OCI-LY7 (cell line): Measurements from ENCODE around the gene TNS1. TPM values are rescaled to one million over a fixed set of nuclear protein-coding genes. Genes with fewer than 3 reads are reported as not detected.

Source experiments
- BruUV-seq: library from RNA; stranded (reverse); fragments of 400-500 nt; replicated peaks from 2 replicates; lab custom pipeline; 2021; lab: Mats Ljungman, UMichigan
- CTCF ChIA-PET: fragments of 300-600 bp; sonication (Branson Sonifier 250); formaldehyde crosslinking; loops from one replicate; lab custom pipeline; 2022; ENCODE audit warnings: antibody characterized with exemption; ENCODE audit not compliant: unreplicated experiment; lab: Charles Lee
- POLR2A ChIA-PET: fragments of 300-600 bp; sonication (Branson Sonifier 250); formaldehyde crosslinking; loops from one replicate; lab custom pipeline; 2022; ENCODE audit warnings: antibody characterized with exemption; lab: Charles Lee
- DNase-seq: peaks from one replicate; pipeline ENCODE4 v3.0.0-alpha.2; 2015; ENCODE audit warnings: low spot score
- H2AFZ ChIP-seq: fragments of 200-600 bp; sonication (generic), shearing (Covaris generic); 2 replicates; pipeline ENCODE4 v1.6.1; 2014; ENCODE audit warnings: mild to moderate bottlenecking, antibody characterized with exemption, low read length, moderate library complexity
- H3K27ac ChIP-seq: fragments of 200-600 bp; sonication (generic); 2 replicates; pipeline ENCODE4 v1.5.1; 2014; ENCODE audit warnings: mixed run types, low read depth, mild to moderate bottlenecking, moderate library complexity, low read length, inconsistent platforms; ENCODE audit not compliant: poor library complexity, severe bottlenecking
- H3K36me3 ChIP-seq: fragments of 200-600 bp; sonication (generic); 2 replicates; pipeline ENCODE4 v1.6.1; 2014; ENCODE audit warnings: mild to moderate bottlenecking, antibody characterized with exemption, low read length, moderate library complexity, mixed read lengths; ENCODE audit not compliant: insufficient read depth
- H3K4me1 ChIP-seq: fragments of 200-600 bp; sonication (generic); 2 replicates; pipeline ENCODE4 v1.5.1; 2014; ENCODE audit warnings: mild to moderate bottlenecking, low read length; ENCODE audit not compliant: insufficient read depth, poor library complexity, severe bottlenecking
- H3K4me2 ChIP-seq: fragments of 200-600 bp; sonication (generic); 2 replicates; pipeline ENCODE4 v1.6.1; 2014; ENCODE audit warnings: mild to moderate bottlenecking, low read length
- H3K4me3 ChIP-seq: fragments of 200-600 bp; sonication (generic); 2 replicates; pipeline ENCODE4 v1.5.1; 2014; ENCODE audit warnings: mild to moderate bottlenecking, low read depth, low read length; ENCODE audit not compliant: poor library complexity, severe bottlenecking
- H3K79me2 ChIP-seq: fragments of 200-600 bp; sonication (generic); 2 replicates; pipeline ENCODE4 v1.6.1; 2016; ENCODE audit warnings: low read depth, mild to moderate bottlenecking, low read length, moderate library complexity, mixed read lengths; ENCODE audit not compliant: insufficient read depth
- H3K9me2 ChIP-seq: fragments of 200-600 bp; sonication (generic); 2 replicates; pipeline ENCODE4 v1.6.1; 2016; ENCODE audit warnings: mild to moderate bottlenecking, low read length, mixed read lengths; ENCODE audit not compliant: insufficient read depth
- H3K9me3 ChIP-seq: fragments of 200-600 bp; sonication (generic); 2 replicates; pipeline ENCODE4 v1.6.1; 2014; ENCODE audit warnings: mild to moderate bottlenecking, mixed run types, low read length, mixed read lengths
- H4K20me1 ChIP-seq: fragments of 200-600 bp; sonication (generic); 2 replicates; pipeline ENCODE4 v1.6.1; 2014; ENCODE audit warnings: mild to moderate bottlenecking, antibody characterized with exemption, low read length, moderate library complexity, mixed read lengths; ENCODE audit not compliant: insufficient read depth
- EZH2phosphoT487 ChIP-seq: fragments of 200-600 bp; sonication (generic); IDR thresholded peaks from 2 replicates; pipeline ENCODE4 v1.6.1; 2018; ENCODE audit warnings: low read depth, borderline replicate concordance, mild to moderate bottlenecking, mixed run types, antibody characterized with exemption, low read length, moderate library complexity, mixed read lengths
- intact Hi-C: fragments of 100-400 bp; cut with micrococcal nuclease; formaldehyde crosslinking; loops from one replicate; pipeline ENCODE4 v1.10.0; 2022; ENCODE audit not compliant: unreplicated experiment
- total RNA-seq, 2 experiments: library from RNA; depleted of rRNA in 1 of 2; stranded (reverse); fragments of >200 nt in 1 of 2; shearing (Covaris generic) in 1 of 2; gene quantifications; 2 replicates each; pipeline ENCODE4 v1.2.3, GENCODE V29; 2014 to 2022
- TF ChIP-seq, protein P1 (sequence below): fragments of 200-600 bp; sonication (generic); conservative IDR thresholded peaks from 2 replicates; pipeline ENCODE4 v1.5.1; 2014; ENCODE audit warnings: mild to moderate bottlenecking, antibody characterized with exemption, low read length, moderate library complexity, mixed read lengths

Gene TNS1
- total RNA-seq, 2 experiments from 2014 or later = not detected

GRCh38 chr2:217936952-217937351 is 65.8 kb downstream of the TNS1 start:
- ChIA-PET CTCF (no interaction called here), POLR2A (no interaction called here)
- H4K20me1 ChIP-seq = no peaks in the 10 kb centered on the region
- no peaks in the 10 kb centered on the region for H3K36me3 ChIP-seq
- BruUV-seq = no TSS peak
- H3K9me3 ChIP-seq = no peaks in the 10 kb centered on the region
- no peaks in the 10 kb centered on the region for H3K4me1 ChIP-seq
- no peaks in the 10 kb centered on the region for H3K79me2 ChIP-seq
- intact Hi-C loops = no loop called here
- no peak overlapping the region for H3K4me2 ChIP-seq
- TF ChIP-seq, protein P1, sequence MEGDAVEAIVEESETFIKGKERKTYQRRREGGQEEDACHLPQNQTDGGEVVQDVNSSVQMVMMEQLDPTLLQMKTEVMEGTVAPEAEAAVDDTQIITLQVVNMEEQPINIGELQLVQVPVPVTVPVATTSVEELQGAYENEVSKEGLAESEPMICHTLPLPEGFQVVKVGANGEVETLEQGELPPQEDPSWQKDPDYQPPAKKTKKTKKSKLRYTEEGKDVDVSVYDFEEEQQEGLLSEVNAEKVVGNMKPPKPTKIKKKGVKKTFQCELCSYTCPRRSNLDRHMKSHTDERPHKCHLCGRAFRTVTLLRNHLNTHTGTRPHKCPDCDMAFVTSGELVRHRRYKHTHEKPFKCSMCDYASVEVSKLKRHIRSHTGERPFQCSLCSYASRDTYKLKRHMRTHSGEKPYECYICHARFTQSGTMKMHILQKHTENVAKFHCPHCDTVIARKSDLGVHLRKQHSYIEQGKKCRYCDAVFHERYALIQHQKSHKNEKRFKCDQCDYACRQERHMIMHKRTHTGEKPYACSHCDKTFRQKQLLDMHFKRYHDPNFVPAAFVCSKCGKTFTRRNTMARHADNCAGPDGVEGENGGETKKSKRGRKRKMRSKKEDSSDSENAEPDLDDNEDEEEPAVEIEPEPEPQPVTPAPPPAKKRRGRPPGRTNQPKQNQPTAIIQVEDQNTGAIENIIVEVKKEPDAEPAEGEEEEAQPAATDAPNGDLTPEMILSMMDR = no peak
- no peak for TF ChIP-seq EZH2phosphoT487
- no peak for DNase-seq
- no peaks in the 10 kb centered on the region for H3K9me2 ChIP-seq
- no peak overlapping the region for H2AFZ ChIP-seq
- H3K4me3 ChIP-seq = no peak overlapping the region
- H3K27ac ChIP-seq = no peak overlapping the region

DNA sequence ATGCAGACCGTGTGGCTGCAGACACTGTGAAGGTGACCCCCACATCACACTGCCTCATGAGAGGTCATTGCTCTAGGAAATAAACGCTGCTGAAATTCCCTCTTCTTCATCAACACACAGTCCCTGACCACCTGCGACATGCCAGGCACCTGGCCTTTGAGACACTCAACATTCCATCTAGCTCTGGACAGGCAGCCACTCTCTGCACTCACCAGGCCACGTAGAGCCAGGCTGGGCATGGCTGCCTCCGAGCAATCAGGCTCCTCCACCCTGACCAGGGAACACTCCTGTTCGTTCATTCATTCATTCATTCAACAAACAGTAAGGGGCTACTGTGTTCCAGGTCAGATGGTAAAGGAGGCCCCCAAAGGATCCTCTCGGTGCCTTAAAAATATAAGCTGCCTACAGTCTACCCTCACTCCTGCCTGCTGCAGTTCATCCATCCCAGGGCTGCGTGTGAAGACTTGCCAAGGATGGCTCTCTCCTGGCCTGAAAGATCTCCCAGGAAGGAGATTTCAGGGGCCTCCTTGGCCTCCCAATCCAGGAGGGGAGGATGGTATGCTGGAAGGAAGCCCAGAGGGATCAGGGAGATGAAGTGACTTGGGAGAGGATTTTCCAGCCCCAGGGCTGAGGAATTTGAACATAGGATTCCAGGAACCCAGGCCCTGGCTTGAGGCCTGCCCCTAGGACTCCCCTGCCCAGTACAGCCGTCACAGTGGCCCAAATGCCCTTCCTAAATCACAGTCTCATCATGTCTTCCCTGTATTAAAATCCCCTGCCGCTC is 66.7 kb downstream of the TNS1 start:
- Histone ChIP-seq H2AFZ (no peak overlapping the region), H4K20me1 (no peaks in the 10 kb centered on the region), H3K9me3 (no peaks in the 10 kb centered on the region), H3K36me3 (no peaks in the 10 kb centered on the region), H3K4me2 (no peak overlapping the region), H3K79me2 (no peaks in the 10 kb centered on the region), H3K4me1 (no peaks in the 10 kb centered on the region), H3K4me3 (no peak overlapping the region), H3K27ac (no peak overlapping the region), H3K9me2 (no peaks in the 10 kb centered on the region)
- POLR2A ChIA-PET = no interaction called here
- no peak for DNase-seq
- CTCF ChIA-PET = no interaction called here
- TF ChIP-seq EZH2phosphoT487 = no peak
- TF ChIP-seq, protein P1 = no peak
- intact Hi-C loops = no loop called here
- BruUV-seq = no TSS peak

DNA sequence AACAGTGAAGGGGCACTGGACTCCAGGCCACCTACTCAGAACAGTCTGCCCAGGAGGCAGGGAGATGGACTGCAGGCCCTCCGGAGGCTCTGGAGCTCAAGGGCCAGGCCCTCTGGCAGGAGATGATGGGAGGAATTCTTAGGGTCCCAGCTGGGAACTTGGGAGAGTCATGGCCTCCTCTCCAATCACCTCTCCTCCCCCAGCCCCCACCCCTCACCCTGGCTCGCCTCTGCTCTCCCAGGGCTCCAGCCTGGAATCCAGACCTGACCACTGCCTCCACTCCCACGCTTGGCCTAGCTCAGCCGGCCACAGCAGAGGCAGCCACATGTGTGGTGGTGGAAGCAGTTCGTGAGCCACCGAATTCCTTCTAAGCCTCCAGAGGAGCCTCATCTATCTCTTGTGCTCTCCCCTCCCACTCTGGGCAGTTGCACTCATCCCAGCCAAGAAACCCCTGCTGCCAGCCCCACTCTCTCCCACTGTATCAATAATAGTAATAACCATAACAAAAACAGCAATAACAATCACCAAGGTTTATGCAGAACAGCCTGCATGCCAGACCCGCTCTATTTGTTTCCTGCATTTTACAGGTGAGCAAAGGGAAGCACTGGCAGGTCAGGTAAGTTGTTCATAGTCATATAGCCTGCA is 67.4 kb downstream of the TNS1 start:
- Histone ChIP-seq H3K9me3 (no peaks in the 10 kb centered on the region), H3K4me1 (no peaks in the 10 kb centered on the region), H3K36me3 (no peaks in the 10 kb centered on the region), H3K79me2 (no peaks in the 10 kb centered on the region), H3K4me3 (no peak overlapping the region), H3K27ac (no peak overlapping the region), H2AFZ (no peak overlapping the region), H3K9me2 (no peaks in the 10 kb centered on the region), H3K4me2 (no peak overlapping the region), H4K20me1 (no peaks in the 10 kb centered on the region)
- no peak for DNase-seq
- no TSS peak for BruUV-seq
- ChIA-PET CTCF (no interaction called here), POLR2A (no interaction called here)
- intact Hi-C loops = no loop called here
- no peak for TF ChIP-seq EZH2phosphoT487
- TF ChIP-seq, protein P1 = no peak
